Colonic mucosa (tissue), 4 donors: ENCODE results near the gene ABCC2. TPM values are rescaled to one million over a fixed set of nuclear protein-coding genes. Genes with fewer than 3 reads are reported as not detected.
"Not testable (repeated sequence)": the region's sequence is repeated elsewhere in the genome, so short reads cannot be mapped to it uniquely, and the experiment has no call there.

Source experiments
- DNase-seq: peaks from one replicate; pipeline ENCODE4 v3.0.0-alpha.2; 2020
- H3K27ac ChIP-seq: fragments of 200-600 bp; one replicate; pipeline ENCODE4 v1.8.0; 2021
- H3K27me3 ChIP-seq: fragments of 200-600 bp; one replicate; pipeline ENCODE4 v1.8.0; 2021
- H3K36me3 ChIP-seq: fragments of 200-600 bp; one replicate; pipeline ENCODE4 v1.8.0; 2021
- H3K4me1 ChIP-seq: fragments of 200-600 bp; one replicate; pipeline ENCODE4 v1.8.0; 2021; ENCODE audit warnings: mild to moderate bottlenecking
- H3K4me3 ChIP-seq: fragments of 200-600 bp; one replicate; pipeline ENCODE4 v1.8.0; 2021
- H3K9ac ChIP-seq, 2 donors: one replicate each; pipeline ENCODE4 v1.7.0; 2013; ENCODE audit warnings: control low read depth in 2 of 2, low read depth in 2 of 2, low read length in 2 of 2
- H3K9me3 ChIP-seq: fragments of 200-600 bp; one replicate; pipeline ENCODE4 v1.8.0; 2021
- intact Hi-C: fragments of 100-400 bp; cut with DNase I; formaldehyde crosslinking; loops from one replicate; pipeline ENCODE4 v1.14.1; 2022
- total RNA-seq, 2 donors: library from RNA; stranded (reverse); fragmentation: NEBNext Ultra II Directional in 1 of 2; extraction: Animal tissue kit (Norgen Biotek cat#: 25700) in 1 of 2; gene quantifications; one replicate each; pipeline ENCODE4 v1.2.1, GENCODE V29; 2021
- TF ChIP-seq, protein P1 (sequence below): fragments of 200-600 bp; IDR thresholded peaks from one replicate; pipeline ENCODE4 v1.8.0; 2022; ENCODE audit warnings: antibody characterized with exemption, mild to moderate bottlenecking
- donor health status: healthy.
- donor health status: DM: no; HTN: no; CAD: no.
- donor health status: DM: no; HTN: no; CAD: no.

The ABCC2 gene
- total RNA-seq, 2 donors from 2014 or later = 0.45 to 0.72 TPM

DNA sequence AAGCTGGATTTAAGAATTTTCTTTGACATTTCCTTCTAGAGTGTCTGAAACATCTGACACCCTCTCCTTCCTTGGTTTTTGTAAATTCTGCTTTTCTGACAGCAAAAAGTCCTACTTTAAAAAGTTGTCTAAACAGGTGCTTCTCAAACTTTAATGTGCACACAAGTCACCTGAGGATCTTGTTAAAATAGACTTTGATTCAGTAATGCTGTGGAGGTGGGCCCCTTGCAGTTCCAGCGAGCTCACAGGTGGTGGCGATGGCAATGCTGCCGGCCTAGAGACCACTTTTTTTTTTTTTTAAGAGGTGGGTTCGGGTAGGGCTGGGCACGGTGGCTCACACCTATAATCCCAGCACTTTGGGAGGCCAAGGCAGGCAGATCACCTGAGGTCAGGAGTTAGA is 77.1 kb downstream of the ABCC2 start:
- H3K4me3 ChIP-seq = no peak overlapping the region
- no peaks in the 10 kb centered on the region for H3K4me1 ChIP-seq
- H3K27ac ChIP-seq = no peak overlapping the region
- TF ChIP-seq, protein P1, sequence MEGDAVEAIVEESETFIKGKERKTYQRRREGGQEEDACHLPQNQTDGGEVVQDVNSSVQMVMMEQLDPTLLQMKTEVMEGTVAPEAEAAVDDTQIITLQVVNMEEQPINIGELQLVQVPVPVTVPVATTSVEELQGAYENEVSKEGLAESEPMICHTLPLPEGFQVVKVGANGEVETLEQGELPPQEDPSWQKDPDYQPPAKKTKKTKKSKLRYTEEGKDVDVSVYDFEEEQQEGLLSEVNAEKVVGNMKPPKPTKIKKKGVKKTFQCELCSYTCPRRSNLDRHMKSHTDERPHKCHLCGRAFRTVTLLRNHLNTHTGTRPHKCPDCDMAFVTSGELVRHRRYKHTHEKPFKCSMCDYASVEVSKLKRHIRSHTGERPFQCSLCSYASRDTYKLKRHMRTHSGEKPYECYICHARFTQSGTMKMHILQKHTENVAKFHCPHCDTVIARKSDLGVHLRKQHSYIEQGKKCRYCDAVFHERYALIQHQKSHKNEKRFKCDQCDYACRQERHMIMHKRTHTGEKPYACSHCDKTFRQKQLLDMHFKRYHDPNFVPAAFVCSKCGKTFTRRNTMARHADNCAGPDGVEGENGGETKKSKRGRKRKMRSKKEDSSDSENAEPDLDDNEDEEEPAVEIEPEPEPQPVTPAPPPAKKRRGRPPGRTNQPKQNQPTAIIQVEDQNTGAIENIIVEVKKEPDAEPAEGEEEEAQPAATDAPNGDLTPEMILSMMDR = no peak
- no peaks in the 10 kb centered on the region for H3K36me3 ChIP-seq
- DNase-seq = no peak
- no peaks in the 10 kb centered on the region for H3K27me3 ChIP-seq
- H3K9me3 ChIP-seq = no peaks in the 10 kb centered on the region
- intact Hi-C loops = no loop called here
- H3K9ac ChIP-seq = no peak overlapping the region

DNA sequence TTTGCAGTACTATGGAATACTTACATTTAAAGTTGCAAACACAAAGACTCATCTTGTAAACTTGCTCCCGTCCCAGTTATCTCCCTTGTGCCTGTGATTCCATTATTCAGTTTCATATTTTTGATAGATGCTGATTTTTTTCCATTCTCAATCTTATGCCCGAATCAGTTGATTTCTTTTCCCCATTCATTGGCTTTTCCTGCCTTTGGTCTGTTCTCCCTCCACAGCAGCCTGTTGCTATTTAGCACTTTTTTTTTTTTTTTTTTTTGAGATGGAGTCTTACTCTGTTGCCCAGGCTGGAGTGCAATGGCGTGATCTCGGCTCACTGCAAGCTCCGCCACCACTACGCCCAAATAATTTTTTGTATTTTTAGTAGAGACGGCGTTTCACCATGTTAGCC is 78.0 kb downstream of the ABCC2 start:
- H3K4me1 ChIP-seq = no peaks in the 10 kb centered on the region
- no peak overlapping the region for H3K4me3 ChIP-seq
- H3K9me3 ChIP-seq = no peaks in the 10 kb centered on the region
- intact Hi-C loops = no loop called here
- H3K36me3 ChIP-seq = no peaks in the 10 kb centered on the region
- DNase-seq = no peak
- TF ChIP-seq, protein P1 = no peak
- no peak overlapping the region for H3K9ac ChIP-seq
- no peaks in the 10 kb centered on the region for H3K27me3 ChIP-seq
- no peak overlapping the region for H3K27ac ChIP-seq

DNA sequence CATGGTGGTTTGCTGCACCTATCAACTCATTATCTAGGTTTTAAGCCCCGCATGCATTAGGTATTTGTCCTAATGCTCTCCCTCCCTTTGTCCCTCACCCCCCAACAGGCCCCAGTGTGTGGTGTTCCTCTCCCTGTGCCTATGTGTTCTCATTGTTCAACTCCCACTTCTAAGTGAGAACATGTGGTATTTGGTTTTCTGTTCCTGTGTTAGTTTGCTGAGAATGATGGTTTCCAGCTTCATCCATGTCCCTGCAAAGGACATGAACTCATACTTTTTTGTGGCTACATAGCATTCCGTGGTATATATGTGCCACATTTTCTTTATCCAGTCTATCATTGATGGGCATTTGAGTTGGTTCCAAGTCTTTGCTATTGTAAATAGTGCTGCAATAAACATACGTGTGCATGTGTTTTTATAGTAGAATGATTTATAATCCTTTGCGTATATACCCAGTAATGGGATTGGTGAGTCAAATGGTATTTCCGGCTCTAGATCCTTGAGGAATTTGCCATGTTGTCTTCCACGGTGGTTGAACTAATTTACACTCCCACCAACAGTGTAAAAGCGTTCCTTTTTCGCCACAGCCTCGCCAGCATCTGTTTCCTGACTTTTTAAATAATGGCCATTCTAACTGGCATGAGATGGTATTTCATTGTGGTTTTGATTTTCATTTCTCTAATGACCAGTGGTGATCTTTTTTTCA is 81.2 kb downstream of the ABCC2 start:
- H3K36me3 ChIP-seq, H3K27me3 ChIP-seq, intact Hi-C loops, H3K4me1 ChIP-seq, H3K9ac ChIP-seq, H3K4me3 ChIP-seq, H3K9me3 ChIP-seq, H3K27ac ChIP-seq, DNase-seq: not testable (repeated sequence)

DNA sequence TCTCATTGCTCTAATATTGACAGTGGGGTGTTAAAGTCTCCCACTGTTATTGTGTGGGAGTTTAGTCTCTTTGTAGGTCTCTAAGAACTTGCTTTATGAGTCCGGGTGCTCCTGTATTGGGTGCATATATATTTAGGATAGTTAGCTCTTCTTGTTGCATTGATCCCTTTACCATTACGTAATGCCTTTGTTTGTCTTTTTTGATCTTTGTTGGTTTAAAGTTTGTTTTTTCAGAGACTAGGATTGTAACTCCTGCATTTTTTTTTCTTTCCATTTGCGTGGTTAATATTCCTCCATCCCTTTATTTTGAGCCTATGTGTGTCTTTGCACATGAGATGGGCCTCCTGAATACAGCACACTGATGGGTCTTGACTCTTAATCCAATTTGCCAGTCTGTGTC is 84.8 kb downstream of the ABCC2 start:
- not testable (repeated sequence) for H3K4me3 ChIP-seq

DNA sequence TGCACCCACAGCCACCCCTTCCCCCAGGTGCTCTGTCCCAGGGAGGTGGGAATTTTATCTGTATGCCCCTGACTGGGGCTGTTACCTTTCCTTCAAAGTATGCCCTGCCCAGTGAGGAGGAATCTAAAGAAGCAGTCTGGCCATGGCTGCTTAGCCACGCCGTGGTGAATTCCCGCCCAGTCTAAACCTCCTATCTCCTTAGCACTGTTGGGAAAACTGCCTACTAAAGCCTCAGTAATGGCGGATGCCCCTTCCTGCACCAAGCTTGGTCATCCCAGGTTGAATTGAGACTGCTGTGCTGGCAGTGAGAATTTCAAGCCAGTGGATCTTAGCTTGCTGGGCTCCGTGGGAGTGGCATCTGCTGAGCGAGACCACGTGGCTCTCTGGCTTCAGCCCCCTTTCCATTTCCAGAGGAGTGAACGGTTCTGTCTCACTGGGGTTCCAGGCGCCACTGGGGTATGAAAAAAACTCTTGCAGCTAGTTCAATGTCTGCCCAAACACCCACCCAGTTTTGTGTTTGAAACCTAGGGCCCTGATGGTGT is 87.2 kb downstream of the ABCC2 start:
- intact Hi-C loops = no loop called here
- DNase-seq = no peak
- no peaks in the 10 kb centered on the region for H3K36me3 ChIP-seq
- TF ChIP-seq, protein P1 = no peak
- H3K9me3 ChIP-seq = no peaks in the 10 kb centered on the region
- no peak overlapping the region for H3K4me3 ChIP-seq
- no peaks in the 10 kb centered on the region for H3K27me3 ChIP-seq
- no peaks in the 10 kb centered on the region for H3K4me1 ChIP-seq
- no peak overlapping the region for H3K9ac ChIP-seq
- no peak overlapping the region for H3K27ac ChIP-seq

More for the DNA sequence above, 84.8 kb downstream of the ABCC2 start:
- H3K9ac ChIP-seq, DNase-seq, H3K36me3 ChIP-seq, H3K4me1 ChIP-seq, H3K27me3 ChIP-seq, H3K9me3 ChIP-seq, H3K27ac ChIP-seq, intact Hi-C loops: not testable (repeated sequence)

DNA sequence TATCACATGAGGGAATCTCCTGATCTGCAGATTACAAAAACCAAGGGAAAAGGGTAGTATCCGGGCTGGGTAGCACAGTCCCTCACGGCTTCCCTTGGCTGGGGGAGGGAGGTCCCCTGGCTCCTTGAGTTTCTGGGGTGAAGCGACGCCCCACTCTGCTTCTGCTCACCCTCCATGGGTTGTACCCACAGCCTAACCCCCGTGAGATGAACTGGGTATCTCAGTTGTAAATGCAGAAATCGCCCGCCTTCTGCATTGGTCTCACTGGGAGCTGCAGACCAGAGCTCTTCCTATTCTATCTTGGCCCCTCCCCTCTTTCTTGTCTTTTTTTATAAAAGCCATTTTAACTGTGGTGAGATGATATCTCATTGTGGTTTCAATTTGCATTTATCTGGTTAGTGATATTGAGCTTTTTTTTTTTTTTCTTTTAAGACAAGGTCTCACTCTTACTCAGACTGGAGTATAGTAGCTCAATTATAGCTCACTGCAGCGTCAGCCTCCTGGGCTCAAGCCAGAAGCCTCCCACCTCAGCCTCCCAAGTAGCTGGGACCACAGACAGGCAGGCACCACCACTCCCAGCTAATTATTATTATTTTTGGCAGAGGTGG is 87.8 kb downstream of the ABCC2 start:
- no peak for DNase-seq
- Histone ChIP-seq H3K27me3 (no peaks in the 10 kb centered on the region), H3K4me1 (no peaks in the 10 kb centered on the region), H3K9me3 (no peaks in the 10 kb centered on the region), H3K4me3 (no peak overlapping the region), H3K36me3 (no peaks in the 10 kb centered on the region), H3K27ac (no peak overlapping the region), H3K9ac (no peak overlapping the region)
- intact Hi-C loops = no loop called here
- TF ChIP-seq, protein P1 = no peak
